T-helper 17 cell (primary cell): ENCODE data around the gene ASB15. TPM values are rescaled to one million over a fixed set of nuclear protein-coding genes. Genes with fewer than 3 reads are reported as not detected.
"Not testable (repeated sequence)": the region's sequence is repeated elsewhere in the genome, so short reads cannot be mapped to it uniquely, and the experiment has no call there.

Experiments
- ATAC-seq: fragments of 150-1000 bp; cut with Tn5 transposase; 2 replicates; pipeline ENCODE4 v1.10.0; 2021; ENCODE audit warnings: mild to moderate bottlenecking, moderate library complexity
- DNase-seq, 3 donors: peaks; one replicate each; pipeline versions ENCODE4 v3.0.0 to v3.0.0-alpha.2; 2020 to 2021
- H3K9me3 ChIP-seq: one replicate; pipeline ENCODE4 v1.7.0; 2013; ENCODE audit warnings: low read length, mild to moderate bottlenecking; ENCODE audit not compliant: control insufficient read depth, poor library complexity, severe bottlenecking
- H3K27ac Mint-ChIP-seq: one replicate; pipeline ENCODE4 v1.8.0; 2022; ENCODE audit warnings: mild to moderate bottlenecking, moderate library complexity, mixed read lengths
- H3K27me3 Mint-ChIP-seq: one replicate; pipeline ENCODE4 v1.8.0; 2022; ENCODE audit warnings: mixed read lengths
- H3K36me3 Mint-ChIP-seq: one replicate; pipeline ENCODE4 v1.8.0; 2022; ENCODE audit warnings: low read depth, mixed read lengths
- H3K4me1 Mint-ChIP-seq: one replicate; pipeline ENCODE4 v1.8.0; 2022; ENCODE audit warnings: mild to moderate bottlenecking, mixed read lengths
- H3K4me3 Mint-ChIP-seq: one replicate; pipeline ENCODE4 v1.8.0; 2022; ENCODE audit warnings: mild to moderate bottlenecking, moderate library complexity, mixed read lengths
- total RNA-seq, 4 donors: library from RNA in 2 of 4; stranded (reverse) in 2 of 4; gene quantifications; one replicate each; pipeline ENCODE4 v1.2.3 and lab custom pipeline; 2022 to 2026

The ASB15 gene
- total RNA-seq: not detected
- total RNA-seq (lab: John Stamatoyannopoulos, UW): 0 reads per million in 2 donors

DNA sequence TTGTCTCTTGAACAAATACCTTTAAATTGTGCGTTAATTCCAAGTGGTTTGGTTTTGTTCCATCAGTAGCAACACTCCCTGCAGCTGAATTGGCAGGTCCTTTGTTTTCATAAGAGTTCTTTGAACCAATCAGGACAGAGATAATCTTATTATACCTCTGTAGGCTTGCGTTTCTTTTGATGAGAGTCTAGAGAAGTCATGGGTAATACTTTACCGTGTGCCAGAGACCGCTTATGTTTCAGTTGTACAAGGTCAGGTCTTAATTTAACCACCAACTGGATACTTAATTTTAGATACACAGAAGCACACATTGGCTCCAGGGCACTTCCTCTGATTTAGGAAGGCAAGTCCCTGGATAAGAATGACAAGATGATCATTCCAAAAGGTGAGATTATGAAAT, at the start of gene ASB15:
TSS of gene ASB15 (plus strand) at position 292 of the 400 bp plus-strand sequence. CDS start 12,682 bp downstream, outside the sequence.
- ATAC-seq (no peak), DNase-seq (no peak)
- no peaks in the 10 kb centered on the region for H3K9me3 ChIP-seq
- peaks cover 30% of the 10 kb centered on the region for H3K27me3 Mint-ChIP-seq
- H3K4me3 Mint-ChIP-seq: no peak within 1 kb of the TSS
- no peaks in the 10 kb centered on the region for H3K36me3 Mint-ChIP-seq
- H3K4me1 Mint-ChIP-seq: no peaks in the 10 kb centered on the region
- H3K27ac Mint-ChIP-seq: no peak within 1 kb of the TSS

DNA sequence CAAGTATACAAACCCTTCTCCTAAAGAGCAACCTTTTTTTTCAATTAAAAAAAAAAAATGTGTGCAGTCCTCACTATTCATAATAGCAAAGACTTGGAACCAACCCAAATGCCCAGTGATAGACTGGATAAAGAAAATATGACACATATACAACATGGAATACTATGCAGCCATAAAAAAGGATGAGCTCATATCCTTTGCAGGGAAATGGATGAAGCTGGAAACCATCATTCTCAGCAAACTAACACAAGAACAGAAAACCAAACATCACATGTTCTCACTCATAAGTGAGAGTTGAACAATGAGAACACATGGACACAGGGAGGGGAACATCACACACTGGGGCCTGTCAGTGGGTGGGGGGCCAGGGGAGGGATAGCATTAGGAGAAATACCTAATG, 49.5 kb upstream of the ASB15 start:
- not testable (repeated sequence) for DNase-seq, H3K9me3 ChIP-seq, H3K27me3 Mint-ChIP-seq, H3K4me3 Mint-ChIP-seq, ATAC-seq, H3K27ac Mint-ChIP-seq
- H3K36me3 Mint-ChIP-seq: peaks cover 14% of the 10 kb centered on the region
- H3K4me1 Mint-ChIP-seq: peaks cover 33% of the 10 kb centered on the region

GRCh38 chr7:123552641-123553040, 49.0 kb upstream of the ASB15 start:
- DNase-seq: no peak
- no peaks in the 10 kb centered on the region for H3K27me3 Mint-ChIP-seq
- H3K36me3 Mint-ChIP-seq: peaks cover 12% of the 10 kb centered on the region
- ATAC-seq: no peak
- H3K9me3 ChIP-seq: no peaks in the 10 kb centered on the region
- H3K4me3 Mint-ChIP-seq: no peak overlapping the region
- no peak overlapping the region for H3K27ac Mint-ChIP-seq
- peaks cover 29% of the 10 kb centered on the region for H3K4me1 Mint-ChIP-seq

DNA sequence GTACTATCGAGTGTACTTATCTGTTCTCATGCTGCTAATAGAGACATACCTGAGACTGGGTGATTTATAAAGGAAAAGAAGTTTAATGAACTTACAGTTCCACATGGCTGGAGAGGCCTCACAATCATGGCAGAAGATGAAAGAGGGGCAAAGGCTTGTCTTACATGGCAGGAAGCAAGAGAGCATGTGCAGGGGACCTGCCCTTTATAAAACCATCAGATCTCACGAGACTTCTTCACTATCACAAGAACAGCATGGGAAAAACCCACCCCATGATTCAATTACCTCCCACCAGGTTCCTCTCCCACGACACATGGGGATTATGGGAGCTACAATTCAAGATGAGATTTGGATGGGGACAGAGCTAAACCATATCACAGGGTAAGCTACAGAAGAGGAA, 48.5 kb upstream of the ASB15 start:
- Mint-ChIP-seq H3K36me3 (peaks cover 12% of the 10 kb centered on the region), H3K27me3 (no peaks in the 10 kb centered on the region), H3K27ac (no peak overlapping the region), H3K4me3 (no peak overlapping the region), H3K4me1 (peaks cover 29% of the 10 kb centered on the region)
- DNase-seq (no peak), ATAC-seq (no peak)
- no peaks in the 10 kb centered on the region for H3K9me3 ChIP-seq

DNA sequence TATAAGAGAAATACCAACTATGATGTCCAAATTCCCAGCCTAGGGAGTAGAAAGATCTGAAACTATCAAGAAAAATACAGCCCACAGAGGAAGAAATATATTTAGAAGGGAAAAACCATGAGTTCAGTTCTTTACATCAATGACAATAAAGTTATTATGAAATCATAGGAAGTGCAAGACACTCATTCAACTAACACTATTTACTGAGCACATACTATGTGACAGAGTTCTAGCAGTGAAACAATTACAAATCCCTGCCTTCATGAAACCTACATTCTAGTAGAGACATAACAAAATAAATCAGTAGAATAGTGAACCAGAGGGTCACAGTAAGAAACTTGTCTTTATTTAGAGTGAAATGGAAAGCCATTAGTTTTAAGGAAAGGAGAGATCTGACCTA, 46.1 kb upstream of the ASB15 start:
- no peaks in the 10 kb centered on the region for H3K27me3 Mint-ChIP-seq

GRCh38 chr7:123557016-123557397, 44.6 kb upstream of the ASB15 start:
- no peaks in the 10 kb centered on the region for H3K9me3 ChIP-seq
- DNase-seq (no peak), ATAC-seq (no peak)
- Mint-ChIP-seq H3K27me3 (peaks cover 5% of the 10 kb centered on the region), H3K4me1 (peaks cover 14% of the 10 kb centered on the region), H3K4me3 (no peak overlapping the region), H3K36me3 (peaks cover 8% of the 10 kb centered on the region), H3K27ac (no peak overlapping the region)

More for the DNA sequence above, 46.1 kb upstream of the ASB15 start:
- DNase-seq: no peak
- H3K9me3 ChIP-seq: no peaks in the 10 kb centered on the region
- Mint-ChIP-seq H3K27ac (no peak overlapping the region), H3K4me3 (no peak overlapping the region), H3K36me3 (peaks cover 8% of the 10 kb centered on the region), H3K4me1 (peaks cover 14% of the 10 kb centered on the region)
- no peak for ATAC-seq

DNA sequence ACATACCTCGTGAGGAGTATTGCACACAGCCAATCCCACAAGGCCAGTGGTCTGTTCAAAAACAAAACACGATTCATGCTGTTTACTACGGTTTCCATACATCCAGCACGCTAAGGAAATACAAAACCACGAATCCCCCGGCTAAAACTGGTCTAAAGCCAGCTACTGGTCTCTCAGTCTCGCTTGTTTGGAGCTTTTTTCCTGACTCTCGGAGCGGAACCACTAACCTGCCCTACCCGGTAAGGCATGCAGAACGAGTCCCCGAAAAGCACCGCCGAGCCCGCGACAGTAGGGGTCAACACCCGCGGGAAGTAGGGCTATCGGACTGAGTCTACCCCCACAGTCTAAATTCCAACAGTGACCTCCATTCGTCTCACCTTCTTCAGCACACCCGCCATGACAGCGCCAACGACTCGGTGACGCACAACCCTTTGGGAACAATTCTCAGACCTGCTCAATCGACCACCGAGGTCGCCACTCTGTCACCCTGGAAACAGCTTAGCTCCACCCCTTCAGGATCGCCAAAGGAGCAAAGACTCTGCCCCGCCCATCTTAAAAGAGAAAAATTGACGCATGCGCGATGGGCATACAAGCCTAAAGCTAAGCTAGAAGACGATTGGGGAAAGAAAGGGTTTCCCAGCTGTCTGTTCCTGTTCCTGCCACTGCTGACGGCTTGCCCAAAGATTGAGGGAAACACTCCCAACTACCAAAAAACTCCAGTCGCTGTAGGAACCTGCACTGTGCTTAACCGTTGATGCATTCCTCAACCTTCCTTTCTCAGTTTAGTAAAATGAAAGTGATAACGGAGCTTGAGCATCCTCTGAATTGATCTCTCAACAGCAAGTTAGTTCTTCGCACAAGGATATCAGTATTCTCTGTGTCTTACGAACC, 44.0 kb upstream of the ASB15 start, which contains the start of gene NDUFA5:
TSS of gene NDUFA5 (minus strand) at position 421 of the 891 bp plus-strand sequence. CDS start at position 398, 23 bp downstream.
- Mint-ChIP-seq H3K27ac (no peak within 1 kb of the TSS), H3K27me3 (peaks cover 5% of the 10 kb centered on the region), H3K4me1 (peaks cover 12% of the 10 kb centered on the region), H3K4me3 (no peak within 1 kb of the TSS), H3K36me3 (peaks cover 7% of the 10 kb centered on the region)
- ATAC-seq (peak; percentile 99), DNase-seq (peak; percentile 83 to 95 (median 92))
- H3K9me3 ChIP-seq: no peaks in the 10 kb centered on the region

DNA sequence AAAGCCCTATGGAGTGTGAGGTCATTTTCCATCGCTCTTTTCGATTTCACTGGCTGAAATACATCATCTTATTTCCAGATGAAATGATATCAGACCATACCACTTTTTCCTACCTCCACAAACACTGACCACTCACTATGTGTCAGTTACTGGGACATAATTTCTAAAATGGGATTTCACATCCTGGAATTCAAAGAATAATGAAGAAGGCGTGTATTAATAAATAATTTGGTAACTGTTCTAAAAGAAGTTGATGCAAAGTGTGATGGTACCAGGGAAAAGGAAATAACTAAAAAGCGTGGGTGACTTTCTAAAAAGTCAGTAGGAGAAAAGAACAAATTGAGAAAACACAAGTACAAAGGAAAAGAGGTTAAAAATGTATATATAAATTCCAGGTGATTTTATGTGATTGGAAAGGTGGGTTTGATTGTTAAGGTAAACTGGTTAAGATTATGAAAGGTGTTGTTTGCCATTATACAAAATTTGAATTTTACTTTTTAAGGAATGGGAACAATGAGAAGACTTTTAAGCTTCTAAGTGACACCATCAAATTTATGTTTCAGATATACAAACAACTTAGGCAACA, 43.2 kb upstream of the ASB15 start:
- ATAC-seq (no peak), DNase-seq (no peak)
- Mint-ChIP-seq H3K27me3 (peaks cover 5% of the 10 kb centered on the region), H3K4me1 (peaks cover 8% of the 10 kb centered on the region), H3K4me3 (no peak overlapping the region), H3K27ac (no peak overlapping the region), H3K36me3 (no peaks in the 10 kb centered on the region)
- no peaks in the 10 kb centered on the region for H3K9me3 ChIP-seq

GRCh38 chr7:123562121-123562520, 39.5 kb upstream of the ASB15 start:
- Mint-ChIP-seq H3K4me3 (no peak overlapping the region), H3K36me3 (peaks cover 3% of the 10 kb centered on the region), H3K27me3 (peaks cover 5% of the 10 kb centered on the region), H3K4me1 (peaks cover 3% of the 10 kb centered on the region), H3K27ac (no peak overlapping the region)
- DNase-seq (no peak), ATAC-seq (no peak)
- no peaks in the 10 kb centered on the region for H3K9me3 ChIP-seq

DNA sequence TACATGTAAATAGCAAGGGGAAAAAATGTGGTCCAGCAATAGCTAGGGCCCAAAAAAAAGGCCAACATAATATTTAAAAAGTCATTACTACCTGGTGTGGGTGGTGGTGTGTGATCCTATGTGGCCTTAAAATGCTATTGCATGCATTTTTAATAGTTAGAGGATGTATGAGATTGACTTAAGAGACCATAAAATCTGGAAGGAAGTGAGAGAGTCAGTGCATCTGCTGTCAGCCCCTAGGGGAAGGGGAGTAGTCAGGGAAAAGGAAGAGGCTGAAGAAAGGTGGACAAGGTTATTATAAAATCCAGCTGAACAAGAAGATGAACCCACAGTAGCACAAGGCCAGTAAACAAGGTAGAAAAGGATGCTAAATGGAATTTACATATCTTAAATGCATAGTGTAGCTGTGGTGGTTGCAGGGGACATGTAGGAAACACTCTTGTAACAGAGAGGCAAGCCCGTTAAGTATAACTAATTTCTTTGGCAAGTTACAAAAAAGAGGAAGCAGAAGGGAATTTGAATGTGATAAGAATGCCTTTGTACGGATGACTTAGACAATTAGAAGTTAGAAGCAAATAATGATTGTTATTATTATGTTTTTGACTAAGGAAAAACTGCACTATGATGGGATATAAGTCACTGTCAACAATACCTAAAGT, 32.1 kb upstream of the ASB15 start:
- ATAC-seq (no peak), DNase-seq (no peak)
- no peaks in the 10 kb centered on the region for H3K9me3 ChIP-seq
- H3K27ac Mint-ChIP-seq: no peak overlapping the region
- peaks cover 1% of the 10 kb centered on the region for H3K27me3 Mint-ChIP-seq
- H3K36me3 Mint-ChIP-seq: peaks cover 3% of the 10 kb centered on the region
- H3K4me1 Mint-ChIP-seq: peaks cover 3% of the 10 kb centered on the region
- H3K4me3 Mint-ChIP-seq: no peak overlapping the region

- DNase-seq: no peak
- Mint-ChIP-seq H3K27ac (no peak overlapping the region), H3K36me3 (peaks cover 4% of the 10 kb centered on the region), H3K4me3 (no peak overlapping the region), H3K27me3 (peaks cover 5% of the 10 kb centered on the region), H3K4me1 (peaks cover 3% of the 10 kb centered on the region)
- no peaks in the 10 kb centered on the region for H3K9me3 ChIP-seq
- no peak for ATAC-seq
These were observed 31.0 kb upstream of the ASB15 start for GRCh38 chr7:123570390-123571182.

GRCh38 chr7:123571187-123571586, 30.4 kb upstream of the ASB15 start:
- no peak for DNase-seq
- no peak overlapping the region for H3K4me3 Mint-ChIP-seq

More at GRCh38 chr7:123571187-123571586, 30.4 kb upstream of the ASB15 start:
- H3K27me3 Mint-ChIP-seq: peaks cover 5% of the 10 kb centered on the region
- H3K27ac Mint-ChIP-seq: no peak overlapping the region
- ATAC-seq: no peak
- H3K4me1 Mint-ChIP-seq: peaks cover 3% of the 10 kb centered on the region
- peaks cover 4% of the 10 kb centered on the region for H3K36me3 Mint-ChIP-seq
- no peaks in the 10 kb centered on the region for H3K9me3 ChIP-seq
